H9 (cell line): ENCODE data around the gene HOMER1. TPM values are rescaled to one million over a fixed set of nuclear protein-coding genes. Genes with fewer than 3 reads are reported as not detected.

Source experiments
- DNase-seq: peaks from one replicate; pipeline ENCODE4 v3.0.0-alpha.2; 2017
- H2AFZ ChIP-seq: one replicate; pipeline ENCODE4 v1.6.1; 2013; ENCODE audit warnings: mild to moderate bottlenecking, low read length, control low read depth, moderate library complexity
- H2AK5ac ChIP-seq: 2 replicates; pipeline ENCODE4 v1.6.1; 2013; ENCODE audit warnings: low read length, control low read depth, mixed read lengths; ENCODE audit not compliant: insufficient read length
- H2BK120ac ChIP-seq: one replicate; pipeline ENCODE4 v1.6.1; 2013; ENCODE audit warnings: low read depth, mild to moderate bottlenecking, low read length, control low read depth, inconsistent platforms; ENCODE audit not compliant: poor library complexity, severe bottlenecking
- H2BK12ac ChIP-seq: 2 replicates; pipeline ENCODE4 v1.6.1; 2013; ENCODE audit warnings: low read length, control low read depth, mixed read lengths, low read depth; ENCODE audit not compliant: insufficient read length
- H2BK15ac ChIP-seq: 2 replicates; pipeline ENCODE4 v1.6.1; 2013; ENCODE audit warnings: low read depth, low read length, control low read depth
- H2BK20ac ChIP-seq: one replicate; pipeline ENCODE4 v1.6.1; 2013; ENCODE audit warnings: low read depth, mild to moderate bottlenecking, low read length, control low read depth, inconsistent platforms; ENCODE audit not compliant: poor library complexity, severe bottlenecking
- H2BK5ac ChIP-seq: 2 replicates; pipeline ENCODE4 v1.6.1; 2013; ENCODE audit warnings: low read length, control low read depth, mixed read lengths; ENCODE audit not compliant: insufficient read length
- H3K14ac ChIP-seq: 2 replicates; pipeline ENCODE4 v1.6.1; 2013; ENCODE audit warnings: low read length, control low read depth; ENCODE audit not compliant: insufficient read depth
- H3K18ac ChIP-seq: 2 replicates; pipeline ENCODE4 v1.6.1; 2013; ENCODE audit warnings: low read depth, mild to moderate bottlenecking, mixed read lengths, low read length, control low read depth; ENCODE audit not compliant: insufficient read length
- H3K23ac ChIP-seq: 2 replicates; pipeline ENCODE4 v1.6.1; 2013; ENCODE audit warnings: low read length, control low read depth, mixed read lengths, low read depth; ENCODE audit not compliant: insufficient read length
- H3K23me2 ChIP-seq: 2 replicates; pipeline ENCODE4 v1.6.1; 2013; ENCODE audit warnings: low read depth, mild to moderate bottlenecking, mixed read lengths, low read length, control low read depth; ENCODE audit not compliant: insufficient read length, poor library complexity, severe bottlenecking
- H3K27ac ChIP-seq: 2 replicates; pipeline ENCODE4 v1.5.1; 2013; ENCODE audit warnings: low read length, control low read depth, mixed read lengths, low read depth; ENCODE audit not compliant: insufficient read length
- H3K27me3 ChIP-seq: 2 replicates; pipeline ENCODE4 v1.6.1; 2013; ENCODE audit warnings: low read length, control low read depth, inconsistent platforms; ENCODE audit not compliant: insufficient read depth
- H3K4ac ChIP-seq: 2 replicates; pipeline ENCODE4 v1.6.1; 2013; ENCODE audit warnings: low read depth, mild to moderate bottlenecking, control low read depth, inconsistent platforms, low read length, moderate library complexity
- H3K4me1 ChIP-seq: 2 replicates; pipeline ENCODE4 v1.6.1; 2013; ENCODE audit warnings: low read length, control low read depth, inconsistent platforms; ENCODE audit not compliant: insufficient read depth
- H3K4me2 ChIP-seq: 2 replicates; pipeline ENCODE4 v1.6.1; 2013; ENCODE audit warnings: low read length, control low read depth, mixed read lengths; ENCODE audit not compliant: insufficient read length, insufficient read depth
- H3K56ac ChIP-seq: 2 replicates; pipeline ENCODE4 v1.6.1; 2013; ENCODE audit warnings: low read depth, mild to moderate bottlenecking, mixed read lengths, low read length, control low read depth; ENCODE audit not compliant: insufficient read length
- H3K79me1 ChIP-seq: 2 replicates; pipeline ENCODE4 v1.6.1; 2013; ENCODE audit warnings: low read depth, mild to moderate bottlenecking, moderate library complexity, low read length, control low read depth, inconsistent platforms; ENCODE audit not compliant: insufficient read depth, poor library complexity, severe bottlenecking
- H3K79me2 ChIP-seq: 2 replicates; pipeline ENCODE4 v1.6.1; 2013; ENCODE audit warnings: low read length, control low read depth, inconsistent platforms; ENCODE audit not compliant: insufficient read depth
- H3K9ac ChIP-seq: 2 replicates; pipeline ENCODE4 v1.6.1; 2013; ENCODE audit warnings: low read length, control low read depth, mixed read lengths; ENCODE audit not compliant: insufficient read length; ENCODE audit errors: extremely low read depth
- H3K9me3 ChIP-seq: one replicate; pipeline ENCODE4 v1.6.1; 2013; ENCODE audit warnings: low read depth, low read length, inconsistent platforms; ENCODE audit not compliant: control insufficient read depth
- H3T11ph ChIP-seq: one replicate; pipeline ENCODE4 v1.6.1; 2013; ENCODE audit warnings: mild to moderate bottlenecking, low read length, control low read depth, inconsistent platforms
- H4K20me1 ChIP-seq: one replicate; pipeline ENCODE4 v1.6.1; 2013; ENCODE audit not compliant: control insufficient read depth, insufficient read length, insufficient read depth
- H4K5ac ChIP-seq: 2 replicates; pipeline ENCODE4 v1.6.1; 2013; ENCODE audit warnings: low read depth, mild to moderate bottlenecking, mixed read lengths, low read length, control low read depth; ENCODE audit not compliant: insufficient read length
- H4K8ac ChIP-seq: replicated peaks from 2 replicates; pipeline ENCODE4 v1.6.1; 2013; ENCODE audit warnings: low read length, control low read depth, mixed read lengths, low read depth; ENCODE audit not compliant: insufficient read length
- H4K91ac ChIP-seq: 2 replicates; pipeline ENCODE4 v1.6.1; 2013; ENCODE audit warnings: low read depth, mild to moderate bottlenecking, moderate library complexity, mixed read lengths, low read length, control low read depth; ENCODE audit not compliant: insufficient read length
- H3K27ac Mint-ChIP-seq, 3 experiments: 2 replicates in 2 of 3; 3 replicates in 1 of 3; pipeline ENCODE4 v1.8.0; 2020 to 2021; ENCODE audit warnings: mixed read lengths in 3 of 3, mild to moderate bottlenecking in 1 of 3, moderate library complexity in 1 of 3
- H3K27me3 Mint-ChIP-seq: 2 replicates; pipeline ENCODE4 v1.8.0; 2021; ENCODE audit warnings: low read depth, mild to moderate bottlenecking, moderate library complexity, mixed read lengths
- H3K36me3 Mint-ChIP-seq, 3 experiments: 2 replicates in 2 of 3; 3 replicates in 1 of 3; pipeline ENCODE4 v1.8.0; 2020 to 2021; ENCODE audit warnings: low read depth in 3 of 3, mixed read lengths in 3 of 3; ENCODE audit not compliant: insufficient read depth in 1 of 3
- H3K4me1 Mint-ChIP-seq, 2 experiments: 2 replicates each; pipeline ENCODE4 v1.8.0; 2020; ENCODE audit warnings: mixed read lengths in 2 of 2
- H3K4me3 Mint-ChIP-seq, 2 experiments: 2 replicates in 1 of 2; 3 replicates in 1 of 2; pipeline ENCODE4 v1.8.0; 2020 to 2021; ENCODE audit warnings: mild to moderate bottlenecking in 2 of 2, mixed read lengths in 2 of 2, moderate library complexity in 1 of 2
- H3K9me3 Mint-ChIP-seq, 2 experiments: 2 replicates in 1 of 2; 3 replicates in 1 of 2; pipeline ENCODE4 v1.8.0; 2020; ENCODE audit warnings: mild to moderate bottlenecking in 2 of 2, mixed read lengths in 2 of 2, moderate library complexity in 1 of 2
- WGBS: extraction: QIAGEN DNeasy Blood & Tissue Kit; methylation state at CpG from one replicate; pipeline ENCODE4 v1.1.7; 2013; ENCODE audit warnings: missing lambda C conversion rate, low lambda C conversion rate, mixed read lengths; ENCODE audit not compliant: insufficient read length; ENCODE audit errors: extremely low coverage; 5-methylcytosine and 5-hydroxymethylcytosine counted together
- total RNA-seq: library from RNA; stranded (reverse); gene quantifications from 2 replicates; pipeline ENCODE4 v1.2.1, GENCODE V29; 2021
- TF ChIP-seq, protein P1 (sequence below): fragments of 200-600 bp; sonication (generic); conservative IDR thresholded peaks from 3 replicates; pipeline ENCODE4 v1.8.0; 2021; ENCODE audit warnings: antibody characterized with exemption, mild to moderate bottlenecking

Gene HOMER1
- total RNA-seq, 1 experiment from 2014 or later: 39.5 TPM

DNA sequence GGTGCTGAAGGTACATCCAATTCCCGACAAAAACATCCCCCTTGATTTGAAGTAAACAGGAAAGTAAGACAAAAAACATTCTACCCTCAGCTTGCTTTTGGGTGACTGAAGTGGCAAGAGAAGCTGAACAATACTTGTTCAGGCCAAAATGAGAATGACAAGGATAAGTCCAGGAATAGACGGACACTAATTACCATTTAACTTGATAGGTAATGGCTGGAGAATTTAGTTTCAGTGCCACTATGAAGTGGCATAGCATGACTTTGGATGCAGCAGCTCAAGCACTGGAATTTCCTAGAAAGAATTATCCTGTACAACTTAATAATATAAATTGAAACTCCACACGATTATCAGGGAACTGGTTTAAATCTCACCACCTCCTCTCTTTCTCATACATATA, 49.7 kb downstream of the HOMER1 start:
- TF ChIP-seq, protein P1, sequence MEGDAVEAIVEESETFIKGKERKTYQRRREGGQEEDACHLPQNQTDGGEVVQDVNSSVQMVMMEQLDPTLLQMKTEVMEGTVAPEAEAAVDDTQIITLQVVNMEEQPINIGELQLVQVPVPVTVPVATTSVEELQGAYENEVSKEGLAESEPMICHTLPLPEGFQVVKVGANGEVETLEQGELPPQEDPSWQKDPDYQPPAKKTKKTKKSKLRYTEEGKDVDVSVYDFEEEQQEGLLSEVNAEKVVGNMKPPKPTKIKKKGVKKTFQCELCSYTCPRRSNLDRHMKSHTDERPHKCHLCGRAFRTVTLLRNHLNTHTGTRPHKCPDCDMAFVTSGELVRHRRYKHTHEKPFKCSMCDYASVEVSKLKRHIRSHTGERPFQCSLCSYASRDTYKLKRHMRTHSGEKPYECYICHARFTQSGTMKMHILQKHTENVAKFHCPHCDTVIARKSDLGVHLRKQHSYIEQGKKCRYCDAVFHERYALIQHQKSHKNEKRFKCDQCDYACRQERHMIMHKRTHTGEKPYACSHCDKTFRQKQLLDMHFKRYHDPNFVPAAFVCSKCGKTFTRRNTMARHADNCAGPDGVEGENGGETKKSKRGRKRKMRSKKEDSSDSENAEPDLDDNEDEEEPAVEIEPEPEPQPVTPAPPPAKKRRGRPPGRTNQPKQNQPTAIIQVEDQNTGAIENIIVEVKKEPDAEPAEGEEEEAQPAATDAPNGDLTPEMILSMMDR: no peak
- Mint-ChIP-seq H3K4me1 (peaks cover 20 to 21% of the 10 kb centered on the region in 2 experiments), H3K4me3 (no peak overlapping the region), H3K36me3 (peaks cover 0 to 8% (median 2%) of the 10 kb centered on the region in 3 experiments; a peak in 2 of 7 replicates), H3K27me3 (no peaks in the 10 kb centered on the region), H3K9me3 (no peaks in the 10 kb centered on the region), H3K27ac (peak overlapping the region in 1 of 3 experiments; percentile 48; a peak in 2 of 7 replicates)
- Histone ChIP-seq H3K27ac (no peak overlapping the region), H2BK120ac (no peak overlapping the region), H3K4me2 (no peak overlapping the region), H3K79me1 (peaks cover 5% of the 10 kb centered on the region), H4K5ac (no peak overlapping the region), H3K4me1 (peaks cover 9% of the 10 kb centered on the region), H2BK5ac (no peak overlapping the region), H4K20me1 (no peaks in the 10 kb centered on the region), H2AK5ac (no peak overlapping the region), H4K91ac (no peak overlapping the region), H3K79me2 (peaks cover 13% of the 10 kb centered on the region), H2AFZ (no peak overlapping the region), H3K27me3 (no peaks in the 10 kb centered on the region), H2BK12ac (no peak overlapping the region), H4K8ac (no peak overlapping the region), H3K4ac (no peak overlapping the region), H3K9me3 (no peaks in the 10 kb centered on the region), H3K23ac (no peak overlapping the region), H2BK15ac (no peak overlapping the region), H3T11ph (no peak overlapping the region), H3K9ac (no peak overlapping the region), H3K18ac (no peak overlapping the region), H3K23me2 (no peaks in the 10 kb centered on the region), H3K14ac (no peak overlapping the region), H2BK20ac (no peak overlapping the region), H3K56ac (no peak overlapping the region)
- DNase-seq: no peak
- WGBS: no CpG with 5 or more reads among the region's 3 CpGs
